Suprapubic skin (tissue), 4 donors: ENCODE results near the gene UNCX. TPM values are rescaled to one million over a fixed set of nuclear protein-coding genes. Genes with fewer than 3 reads are reported as not detected.

ENCODE experiments used
- DNase-seq, 2 donors: peaks; one replicate each; pipeline ENCODE4 v3.0.0-alpha.2; 2019; ENCODE audit warnings: low spot score in 2 of 2
- H3K27ac ChIP-seq: fragments of 200-600 bp; sonication (generic); one replicate; pipeline ENCODE4 v1.5.1; 2019
- H3K27me3 ChIP-seq: fragments of 200-600 bp; sonication (generic); one replicate; pipeline ENCODE4 v1.5.1; 2019
- H3K36me3 ChIP-seq: fragments of 200-600 bp; sonication (generic); one replicate; pipeline ENCODE4 v1.5.1; 2019
- H3K4me1 ChIP-seq: fragments of 200-600 bp; sonication (generic); one replicate; pipeline ENCODE4 v1.5.1; 2019
- H3K4me3 ChIP-seq: fragments of 200-600 bp; sonication (generic); one replicate; pipeline ENCODE4 v1.5.1; 2019; ENCODE audit warnings: mild to moderate bottlenecking
- H3K9me3 ChIP-seq: fragments of 200-600 bp; sonication (generic); one replicate; pipeline ENCODE4 v1.5.1; 2019
- CTCF ChIP-seq, 2 donors: fragments of 200-600 bp in 1 of 2; fragments of 450-650 bp in 1 of 2; sonication (generic) in 1 of 2; IDR thresholded peaks; one replicate each; pipeline ENCODE4 v1.5.1; 2016 to 2019; ENCODE audit warnings: antibody characterized with exemption in 2 of 2, mild to moderate bottlenecking in 1 of 2, moderate library complexity in 1 of 2
- EP300 ChIP-seq: sonication (generic); formaldehyde crosslinking; IDR thresholded peaks from one replicate; pipeline ENCODE4 v1.6.1; 2017; ENCODE audit warnings: antibody characterized with exemption
- POLR2A ChIP-seq, 2 donors: fragments of 450-650 bp; IDR thresholded peaks; one replicate each; pipeline ENCODE4 v1.6.1; 2017; ENCODE audit warnings: antibody characterized with exemption in 2 of 2, mild to moderate bottlenecking in 2 of 2, moderate library complexity in 2 of 2
- POLR2AphosphoS5 ChIP-seq, 3 donors: sonication (generic); formaldehyde crosslinking; IDR thresholded peaks; one replicate each; pipeline ENCODE4 v1.6.1; 2017; ENCODE audit warnings: antibody characterized with exemption in 3 of 3
- WGBS: methylation state at CpG from one replicate; pipeline ENCODE4 v1.1.5; 2018; 5-methylcytosine and 5-hydroxymethylcytosine counted together
- total RNA-seq, 4 donors: library from RNA; depleted of rRNA; stranded (reverse); fragments of >200 nt; gene quantifications; one replicate each; pipeline ENCODE4 v1.1.0, GENCODE V29; 2016

The UNCX gene
- total RNA-seq, 4 donors from 2014 or later = not detected

- 7% methylated on average over 12 of the region's 12 CpGs for WGBS
- TF ChIP-seq POLR2A (IDR thresholded peaks at IDR 0.05) = no peak
- no peak for TF ChIP-seq POLR2AphosphoS5 (IDR thresholded peaks at IDR 0.05)
- no peak for TF ChIP-seq CTCF (IDR thresholded peaks at IDR 0.05)
- DNase-seq = no peak
- Histone ChIP-seq H3K9me3 (no peaks in the 10 kb centered on the region), H3K27ac (no peak overlapping the region), H3K36me3 (no peaks in the 10 kb centered on the region), H3K4me3 (no peak overlapping the region), H3K4me1 (peaks cover 44% of the 10 kb centered on the region), H3K27me3 (peaks cover 100% of the 10 kb centered on the region)
Observed at GRCh38 chr7:1232103-1232466, 587 bp upstream of the UNCX start.

GRCh38 chr7:1233333-1234048, 819 bp downstream of the UNCX start:
- 10% methylated on average over 14 of the region's 73 CpGs for WGBS
- Histone ChIP-seq H3K27me3 (peaks cover 100% of the 10 kb centered on the region), H3K4me1 (peaks cover 50% of the 10 kb centered on the region)

GRCh38 chr7:1234049-1234880, 1.6 kb downstream of the UNCX start:
- TF ChIP-seq POLR2AphosphoS5 (IDR thresholded peaks at IDR 0.05) (no peak), CTCF (IDR thresholded peaks at IDR 0.05) (no peak), POLR2A (IDR thresholded peaks at IDR 0.05) (no peak), EP300 (no peak)
- 13% methylated on average over 22 of the region's 30 CpGs for WGBS
- Histone ChIP-seq H3K36me3 (no peaks in the 10 kb centered on the region), H3K4me1 (peaks cover 50% of the 10 kb centered on the region), H3K9me3 (no peaks in the 10 kb centered on the region), H3K4me3 (no peak overlapping the region), H3K27ac (no peak overlapping the region), H3K27me3 (peaks cover 100% of the 10 kb centered on the region)
- no peak for DNase-seq

More at GRCh38 chr7:1233333-1234048, 819 bp downstream of the UNCX start:
- TF ChIP-seq POLR2AphosphoS5 (IDR thresholded peaks at IDR 0.05) (no peak), POLR2A (IDR thresholded peaks at IDR 0.05) (no peak), EP300 (no peak), CTCF (IDR thresholded peaks at IDR 0.05) (no peak)
- Histone ChIP-seq H3K4me3 (no peak overlapping the region), H3K36me3 (no peaks in the 10 kb centered on the region), H3K9me3 (no peaks in the 10 kb centered on the region), H3K27ac (no peak overlapping the region)
- DNase-seq = no peak

- Histone ChIP-seq H3K27me3 (peaks cover 100% of the 10 kb centered on the region), H3K4me1 (peaks cover 47% of the 10 kb centered on the region), H3K4me3 (no peak overlapping the region), H3K36me3 (no peaks in the 10 kb centered on the region), H3K9me3 (no peaks in the 10 kb centered on the region), H3K27ac (no peak overlapping the region)
- TF ChIP-seq CTCF (IDR thresholded peaks at IDR 0.05) (no peak), POLR2A (IDR thresholded peaks at IDR 0.05) (no peak), POLR2AphosphoS5 (IDR thresholded peaks at IDR 0.05) (no peak), EP300 (no peak)
- 3% methylated on average over 14 of the region's 37 CpGs for WGBS
- peak in 1 of 2 donors; percentile 38 for DNase-seq
Observed at GRCh38 chr7:1234881-1235500, 2.3 kb downstream of the UNCX start.
